AG09319 (cell line): ENCODE results near the gene CDKL1.
"Not testable (repeated sequence)": the region's sequence is repeated elsewhere in the genome, so short reads cannot be mapped to it uniquely, and the experiment has no call there.

Experiments used
- DNase-seq: peaks from one replicate; pipeline ENCODE4 v3.0.0-alpha.2; 2010; ENCODE audit warnings: low read depth; ENCODE audit errors: extremely low read depth
- TF ChIP-seq, protein P1 (sequence below): IDR thresholded peaks from 2 replicates; pipeline ENCODE4 v1.5.1; 2011; ENCODE audit warnings: low read depth, mild to moderate bottlenecking, inconsistent platforms, low read length, moderate library complexity

Gene CDKL1

DNA sequence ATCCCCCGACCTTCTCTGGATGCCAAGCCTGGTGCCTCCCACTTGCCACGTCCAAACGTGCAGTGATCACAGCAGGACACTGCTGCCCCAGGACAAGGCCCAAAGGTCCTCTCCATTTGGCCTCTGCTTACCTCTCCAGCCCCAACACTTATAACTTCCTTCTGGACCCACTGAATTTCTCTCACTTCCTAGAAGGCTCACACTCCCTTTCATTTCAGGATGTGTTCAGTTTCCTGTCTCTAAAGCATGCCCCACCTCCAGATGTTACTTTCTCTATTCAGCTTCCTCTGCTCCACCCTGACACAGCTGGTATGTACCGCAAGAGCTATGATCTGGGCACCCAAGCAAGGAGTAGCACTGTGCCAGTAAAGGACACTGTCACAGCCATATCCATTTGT is 33.0 kb downstream of the CDKL1 start:
- DNase-seq, result no peak
- TF ChIP-seq, protein P1, sequence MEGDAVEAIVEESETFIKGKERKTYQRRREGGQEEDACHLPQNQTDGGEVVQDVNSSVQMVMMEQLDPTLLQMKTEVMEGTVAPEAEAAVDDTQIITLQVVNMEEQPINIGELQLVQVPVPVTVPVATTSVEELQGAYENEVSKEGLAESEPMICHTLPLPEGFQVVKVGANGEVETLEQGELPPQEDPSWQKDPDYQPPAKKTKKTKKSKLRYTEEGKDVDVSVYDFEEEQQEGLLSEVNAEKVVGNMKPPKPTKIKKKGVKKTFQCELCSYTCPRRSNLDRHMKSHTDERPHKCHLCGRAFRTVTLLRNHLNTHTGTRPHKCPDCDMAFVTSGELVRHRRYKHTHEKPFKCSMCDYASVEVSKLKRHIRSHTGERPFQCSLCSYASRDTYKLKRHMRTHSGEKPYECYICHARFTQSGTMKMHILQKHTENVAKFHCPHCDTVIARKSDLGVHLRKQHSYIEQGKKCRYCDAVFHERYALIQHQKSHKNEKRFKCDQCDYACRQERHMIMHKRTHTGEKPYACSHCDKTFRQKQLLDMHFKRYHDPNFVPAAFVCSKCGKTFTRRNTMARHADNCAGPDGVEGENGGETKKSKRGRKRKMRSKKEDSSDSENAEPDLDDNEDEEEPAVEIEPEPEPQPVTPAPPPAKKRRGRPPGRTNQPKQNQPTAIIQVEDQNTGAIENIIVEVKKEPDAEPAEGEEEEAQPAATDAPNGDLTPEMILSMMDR, result no peak

DNA sequence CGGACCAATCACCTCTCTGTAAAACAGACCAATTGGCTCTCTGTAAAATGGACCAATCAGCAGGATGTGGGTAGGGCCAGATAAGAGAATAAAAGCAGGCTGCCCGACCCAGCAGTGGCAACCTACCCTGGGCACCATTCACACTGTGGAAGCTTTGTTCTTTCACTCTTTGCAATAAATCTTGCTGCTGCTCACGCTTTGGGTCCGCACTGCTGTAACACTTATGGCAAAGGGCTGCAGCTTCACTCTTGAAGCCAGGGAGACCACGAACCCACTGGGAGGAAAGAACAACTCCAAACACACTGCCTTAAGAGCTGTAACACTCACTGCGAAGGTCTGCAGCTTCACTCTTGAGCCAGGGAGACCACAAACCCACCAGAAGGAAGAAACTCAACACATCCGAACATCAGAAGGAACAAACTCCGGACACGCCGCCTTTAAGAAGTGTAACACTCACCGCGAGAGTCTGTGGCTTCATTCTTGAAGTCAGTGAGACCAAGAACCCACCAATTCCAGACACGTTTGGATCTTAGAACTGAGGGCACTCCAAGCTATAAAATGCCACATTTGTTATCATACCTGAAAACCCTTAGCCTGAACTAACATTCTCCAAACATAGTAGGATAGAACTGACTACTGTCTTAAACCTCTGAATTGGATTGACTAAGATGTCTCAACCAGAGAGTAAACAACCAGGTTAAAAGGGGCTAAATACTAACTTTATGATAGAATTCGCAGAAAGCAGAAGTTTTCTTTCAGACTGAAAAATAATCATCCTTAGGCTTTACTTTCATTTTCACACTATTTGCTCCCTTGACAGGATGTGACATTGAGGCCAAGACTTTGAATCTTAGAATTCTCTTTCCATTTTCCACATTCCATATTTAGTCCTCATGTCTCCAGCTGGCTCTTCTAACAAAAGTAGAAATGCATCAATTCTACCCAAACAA is 33.6 kb downstream of the CDKL1 start:
- TF ChIP-seq, protein P1, result no peak
- no peak for DNase-seq

DNA sequence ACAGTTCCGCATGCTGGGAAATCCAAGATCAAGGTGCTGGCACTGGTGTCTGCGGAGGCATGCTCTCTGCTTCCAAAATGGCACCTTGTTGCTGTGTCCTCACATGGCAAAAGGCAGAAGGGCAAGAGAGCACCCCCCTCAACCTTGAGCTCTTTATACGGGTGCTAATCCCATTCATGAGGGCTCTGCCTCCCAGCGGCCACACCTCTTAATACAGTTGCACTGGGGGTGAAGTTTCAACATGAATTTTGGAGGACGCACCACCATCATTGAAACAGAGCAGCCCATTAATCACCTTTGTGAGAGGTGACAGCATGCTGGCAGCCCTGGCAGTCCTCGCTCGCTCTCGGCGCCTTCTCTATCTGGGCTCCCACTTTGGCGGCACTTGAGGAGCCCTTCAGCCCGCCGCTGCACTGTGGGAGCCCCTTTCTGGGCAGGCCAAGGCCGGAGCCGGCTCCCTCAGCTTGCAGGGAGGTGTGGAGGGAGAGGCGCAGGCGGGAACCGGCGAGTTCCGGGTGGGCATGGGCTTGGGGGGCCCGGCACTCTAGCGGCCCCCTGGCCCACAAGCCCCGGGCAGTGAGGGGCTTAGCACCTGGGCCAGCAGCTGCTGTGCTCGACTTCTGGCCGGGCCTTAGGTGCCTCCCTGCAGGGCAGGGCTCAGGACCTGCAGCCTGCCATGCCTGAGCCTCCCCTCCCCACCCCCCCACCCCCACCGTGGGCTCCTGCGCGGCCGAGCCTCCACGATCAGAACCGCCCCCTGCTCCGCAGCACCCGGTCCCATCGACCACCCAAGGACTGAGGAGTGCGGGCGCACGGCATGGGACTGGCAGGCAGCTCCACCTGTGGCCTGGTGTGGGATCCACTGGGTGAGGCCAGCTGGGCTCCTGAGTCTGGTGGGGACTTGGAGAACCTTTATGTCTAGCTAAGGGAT is 34.9 kb downstream of the CDKL1 start:
- DNase-seq, result not testable (repeated sequence)

DNA sequence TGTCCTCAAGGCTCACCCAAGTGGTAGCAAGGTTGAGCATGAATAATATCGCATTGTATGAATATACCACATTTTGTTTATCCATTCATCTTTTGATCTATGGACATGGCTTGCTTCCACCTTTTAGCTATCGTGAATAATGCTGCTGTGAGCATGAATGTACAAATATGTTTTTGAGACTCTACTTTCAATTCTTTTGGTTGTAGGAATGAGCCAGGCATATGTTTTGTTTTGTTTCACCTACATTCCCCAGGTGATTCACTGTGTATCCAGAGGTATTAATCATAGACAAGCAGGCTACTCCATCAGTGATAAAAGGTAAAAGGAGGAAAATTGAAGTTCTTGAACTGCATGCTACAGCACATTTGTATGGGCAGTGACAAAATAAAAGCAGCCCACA is 35.8 kb downstream of the CDKL1 start:
- no peak for DNase-seq
- TF ChIP-seq, protein P1, result no peak

DNA sequence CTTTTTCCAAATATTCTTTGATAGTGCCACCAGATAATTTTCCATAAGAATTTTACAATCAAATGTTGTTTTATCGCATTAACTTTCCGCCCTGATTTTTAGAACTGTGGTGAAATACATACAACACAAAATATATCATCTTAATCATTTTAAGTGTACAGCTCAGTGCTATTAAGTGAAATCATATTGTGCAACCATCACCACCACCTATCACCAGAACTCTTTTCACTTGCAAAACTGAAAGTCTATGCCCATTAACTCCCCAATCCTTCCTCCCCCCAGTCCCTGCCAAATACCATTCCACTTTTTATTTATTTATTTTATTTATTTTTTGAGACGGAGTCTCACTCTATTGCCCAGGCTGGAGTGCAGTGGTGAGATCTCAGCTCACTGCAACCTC is 36.6 kb downstream of the CDKL1 start:
- DNase-seq, result no peak
- TF ChIP-seq, protein P1, result no peak

DNA sequence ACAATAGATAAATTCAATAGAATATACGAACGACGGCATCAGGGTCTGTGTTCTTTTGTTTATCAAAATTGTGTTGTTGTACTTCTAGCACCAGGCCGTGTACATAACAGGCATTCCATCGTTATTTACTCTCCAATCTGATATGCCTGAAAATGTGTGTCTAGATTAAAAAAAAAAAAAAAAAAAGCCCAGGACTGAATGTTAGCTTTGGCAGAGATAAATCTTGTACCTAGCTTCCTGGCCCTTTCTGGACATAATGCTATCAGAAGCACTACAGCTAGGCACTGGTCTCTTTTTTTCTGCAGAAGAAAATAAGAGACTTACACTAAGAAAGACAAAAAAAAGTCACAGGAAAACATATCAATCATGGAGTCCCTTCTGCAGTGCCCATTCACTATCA is 37.0 kb downstream of the CDKL1 start:
- TF ChIP-seq, protein P1, result no peak
- DNase-seq, result no peak

DNA sequence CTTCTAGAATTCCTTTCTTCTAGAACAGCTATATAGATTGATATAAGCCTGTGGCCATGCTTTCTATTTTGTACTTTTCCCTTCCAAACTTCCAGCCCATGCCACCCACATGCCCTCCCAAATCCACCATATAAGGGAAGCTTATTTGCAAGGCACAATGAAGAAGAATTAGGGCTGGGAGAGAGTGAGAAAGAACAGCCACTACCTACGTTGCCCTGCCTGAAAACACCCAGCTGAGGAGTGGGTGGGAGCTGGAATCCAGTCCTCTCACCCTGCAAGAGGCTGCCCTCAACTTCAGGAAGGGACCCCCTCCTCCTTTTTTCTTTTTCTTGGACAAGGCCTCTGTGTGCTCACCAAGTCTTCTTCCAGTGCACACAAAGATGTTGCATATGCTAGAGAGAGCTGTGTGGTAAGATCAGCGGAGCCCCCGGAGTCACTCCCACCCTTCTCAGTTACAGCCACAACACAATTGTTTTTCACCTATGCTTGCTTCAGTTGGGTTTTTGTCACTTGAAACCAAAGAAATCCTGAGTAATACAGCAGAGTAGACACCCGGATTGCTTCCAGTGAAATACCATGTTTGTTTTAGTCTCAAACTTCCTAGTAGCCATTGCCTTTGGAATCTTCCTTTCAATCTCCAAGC is 38.8 kb downstream of the CDKL1 start:
- TF ChIP-seq, protein P1, result no peak
- DNase-seq, result no peak
